ENCODE data around the gene HEYL.
A peak's percentile ranks its signal among the peaks of the same experiment; 100 is the strongest.

HEYL gene

DNA sequence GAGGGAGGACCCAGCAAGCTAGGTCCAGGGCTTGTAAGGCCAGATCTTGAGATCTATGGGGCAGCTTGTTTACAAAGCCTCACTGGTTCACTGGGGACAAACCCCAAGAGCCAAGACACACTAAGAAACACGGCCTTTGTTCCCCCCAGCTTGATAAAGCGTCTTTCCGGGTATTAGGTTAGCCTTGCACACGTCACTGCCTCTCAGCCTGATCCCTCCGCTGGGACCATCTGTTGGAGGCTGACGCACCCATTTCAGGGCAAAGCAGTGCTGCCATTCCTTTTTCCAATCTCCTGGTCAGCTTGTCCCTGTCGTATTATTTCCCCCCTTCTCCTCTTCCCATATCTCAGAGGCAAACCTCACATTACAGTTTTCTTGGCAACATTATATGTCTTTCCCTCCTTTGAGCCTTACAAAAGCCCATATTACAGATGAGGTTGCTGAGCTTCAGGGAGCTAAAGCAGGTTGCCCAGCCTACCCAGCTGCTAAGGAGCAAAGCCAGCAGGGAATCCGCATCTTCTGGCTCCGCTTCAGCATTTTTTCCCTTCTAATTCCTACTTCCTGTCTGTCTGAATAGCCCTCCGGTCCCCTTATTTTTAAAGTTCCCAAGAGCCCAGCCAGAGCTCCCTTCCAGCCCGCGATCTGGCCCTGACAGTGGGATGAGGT, 4.1 kb downstream of the HEYL start:
- Histone ChIP-seq H3K9me3 (ENCODE audit: control insufficient read depth, insufficient read depth, low read length) (no peaks in the 10 kb centered on the region), H3K27me3 (ENCODE audit: control insufficient read depth, insufficient read depth, low read length) (peaks cover 87% of the 10 kb centered on the region), H3K36me3 (ENCODE audit: control insufficient read depth, insufficient read depth, low read length) (no peaks in the 10 kb centered on the region), H3K9ac (ENCODE audit: low read depth, low read length) (no peak overlapping the region), H3K4me3 (ENCODE audit: low read depth, low read length) (no peak overlapping the region), H3K4me1 (ENCODE audit: control insufficient read depth, insufficient read depth, low read length) (no peaks in the 10 kb centered on the region)

DNA sequence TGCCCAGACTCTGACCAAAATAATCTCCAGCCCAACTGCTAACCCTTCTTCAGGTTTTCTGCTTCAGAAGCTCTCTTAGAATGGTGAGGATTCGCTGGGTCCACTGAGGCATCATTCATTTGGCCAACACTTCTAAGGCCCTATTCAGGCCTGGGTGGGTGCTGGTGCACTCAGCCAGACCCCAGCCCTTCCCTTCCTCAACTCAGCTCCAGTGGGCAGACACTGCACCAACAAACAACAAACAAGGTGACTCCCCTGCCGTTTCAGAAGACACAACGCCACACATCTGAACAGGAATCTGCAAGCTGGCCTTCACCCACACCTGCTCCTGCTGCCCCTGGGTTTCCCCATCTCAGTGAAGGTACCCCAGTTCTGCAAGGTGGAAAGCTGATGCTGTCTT, 6.0 kb downstream of the HEYL start:
- H3K36me3 ChIP-seq (ENCODE audit: control insufficient read depth, insufficient read depth, low read length), result no peaks in the 10 kb centered on the region
- H3K27me3 ChIP-seq (ENCODE audit: control insufficient read depth, insufficient read depth, low read length), result peaks cover 80% of the 10 kb centered on the region
- H3K4me1 ChIP-seq (ENCODE audit: control insufficient read depth, insufficient read depth, low read length), result no peaks in the 10 kb centered on the region
- no peaks in the 10 kb centered on the region for H3K9me3 ChIP-seq (ENCODE audit: control insufficient read depth, insufficient read depth, low read length)
- H3K4me3 ChIP-seq (ENCODE audit: low read depth, low read length), result peak overlapping the region; percentile 50
- H3K9ac ChIP-seq (ENCODE audit: low read depth, low read length), result no peak overlapping the region

DNA sequence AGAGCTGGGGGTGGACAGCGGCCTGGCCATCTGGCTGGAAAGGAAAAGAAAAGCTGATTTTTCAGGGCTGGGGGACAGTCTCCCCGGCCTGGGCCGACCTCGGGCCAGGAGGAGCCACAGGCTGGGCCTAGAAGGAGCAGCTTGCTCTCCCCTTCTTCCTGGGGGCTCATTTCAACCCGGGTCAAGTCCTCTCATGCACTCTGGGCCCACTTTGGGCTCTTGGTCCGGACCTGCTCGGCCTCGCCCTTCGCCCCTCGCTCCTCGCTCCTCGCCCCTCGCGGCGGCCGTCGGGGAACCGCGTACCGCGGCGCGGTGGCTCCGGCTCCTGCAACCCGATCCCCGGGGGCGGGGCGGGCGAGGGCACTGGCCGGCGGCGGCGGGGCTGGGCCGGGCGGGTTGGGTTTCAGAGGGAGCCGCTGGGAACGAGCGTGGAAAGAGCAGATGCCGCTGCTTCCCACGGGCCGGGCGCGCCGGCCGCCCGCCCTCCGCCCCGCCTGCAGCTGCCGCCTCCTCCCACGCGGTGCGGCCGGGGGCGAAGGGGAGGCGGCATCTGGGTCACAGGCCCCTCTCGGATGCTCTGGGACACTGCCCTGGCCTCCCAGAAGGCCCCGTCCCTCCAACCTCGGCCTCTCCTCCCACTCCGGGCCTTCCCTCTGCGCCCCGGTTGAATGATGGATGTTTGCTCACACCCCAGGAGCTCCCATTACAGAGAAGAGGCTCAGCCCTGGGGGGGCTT, 6.6 kb downstream of the HEYL start:
- H3K9ac ChIP-seq (ENCODE audit: low read depth, low read length), result no peak overlapping the region
- no peaks in the 10 kb centered on the region for H3K36me3 ChIP-seq (ENCODE audit: control insufficient read depth, insufficient read depth, low read length)
- peaks cover 74% of the 10 kb centered on the region for H3K27me3 ChIP-seq (ENCODE audit: control insufficient read depth, insufficient read depth, low read length)
- peak overlapping the region; percentile 50 for H3K4me3 ChIP-seq (ENCODE audit: low read depth, low read length)
- no peaks in the 10 kb centered on the region for H3K4me1 ChIP-seq (ENCODE audit: control insufficient read depth, insufficient read depth, low read length)
- H3K9me3 ChIP-seq (ENCODE audit: control insufficient read depth, insufficient read depth, low read length), result no peaks in the 10 kb centered on the region

DNA sequence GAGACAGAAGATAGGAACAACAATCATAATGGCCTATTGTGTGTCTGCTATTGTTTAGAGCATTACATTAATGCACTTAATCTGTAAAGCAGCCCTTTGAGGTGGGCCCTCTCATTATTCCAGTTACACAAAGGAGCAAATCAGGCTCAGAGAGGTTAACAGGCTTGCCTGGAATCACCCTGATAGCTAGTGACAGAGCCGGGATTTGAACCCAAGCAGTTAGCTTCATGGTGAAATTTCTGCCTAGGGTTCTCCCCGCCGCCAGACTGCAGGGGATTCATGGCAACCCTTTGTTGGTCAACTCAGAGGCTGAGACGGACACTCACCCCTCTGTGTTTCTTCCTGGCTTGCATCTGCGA, 7.1 kb downstream of the HEYL start:
- H3K9me3 ChIP-seq (ENCODE audit: control insufficient read depth, insufficient read depth, low read length), result no peaks in the 10 kb centered on the region
- peaks cover 73% of the 10 kb centered on the region for H3K27me3 ChIP-seq (ENCODE audit: control insufficient read depth, insufficient read depth, low read length)
- H3K4me1 ChIP-seq (ENCODE audit: control insufficient read depth, insufficient read depth, low read length), result no peaks in the 10 kb centered on the region
- H3K4me3 ChIP-seq (ENCODE audit: low read depth, low read length), result peak overlapping the region; percentile 41
- H3K36me3 ChIP-seq (ENCODE audit: control insufficient read depth, insufficient read depth, low read length), result no peaks in the 10 kb centered on the region
- no peak overlapping the region for H3K9ac ChIP-seq (ENCODE audit: low read depth, low read length)

DNA sequence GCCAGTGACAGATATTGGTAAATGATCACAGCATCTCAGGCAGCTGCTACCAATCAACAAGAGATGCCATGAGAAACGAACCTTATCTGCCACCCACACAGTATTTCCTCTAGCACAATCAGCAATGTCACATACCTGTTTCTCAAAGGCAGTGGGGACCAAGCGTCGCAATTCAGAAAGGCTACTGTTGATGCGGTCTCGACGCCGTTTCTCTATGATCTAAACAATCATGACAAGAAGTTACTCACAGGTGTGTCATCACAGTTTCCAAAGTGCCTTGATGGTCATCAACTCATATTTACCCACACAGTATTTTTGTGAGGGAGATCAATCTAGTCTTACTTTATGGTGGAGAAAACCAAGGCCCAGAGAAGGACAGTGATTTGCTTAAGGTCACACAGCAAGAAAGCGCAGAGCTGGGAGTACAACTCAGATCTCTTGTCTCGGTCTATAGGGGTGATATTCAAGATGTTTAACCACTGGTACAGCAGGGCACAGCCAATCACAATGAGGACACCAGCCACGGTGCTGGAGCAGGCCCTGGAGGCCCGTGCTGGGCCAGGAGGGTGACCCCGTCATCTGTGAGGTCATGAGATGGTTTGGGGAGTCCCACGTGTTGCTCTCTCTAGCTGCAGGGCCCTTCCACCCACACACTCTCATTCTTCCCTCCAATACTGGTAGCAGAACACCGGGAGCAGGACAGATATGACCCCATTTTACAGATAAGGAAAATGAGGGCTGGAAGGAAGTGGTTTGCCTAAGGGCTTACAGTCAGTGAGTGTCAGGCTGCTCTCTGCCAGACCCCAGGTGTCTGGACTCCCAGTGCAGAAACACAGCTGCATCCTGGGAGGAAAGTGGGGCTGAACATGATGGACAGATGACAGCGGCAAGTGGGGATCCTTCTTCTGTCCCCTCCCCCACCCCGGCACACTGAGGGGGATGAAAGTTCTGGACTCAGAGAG, 7.8 kb downstream of the HEYL start:
- H3K36me3 ChIP-seq (ENCODE audit: control insufficient read depth, insufficient read depth, low read length), result no peaks in the 10 kb centered on the region
- H3K9ac ChIP-seq (ENCODE audit: low read depth, low read length), result no peak overlapping the region
- no peaks in the 10 kb centered on the region for H3K4me1 ChIP-seq (ENCODE audit: control insufficient read depth, insufficient read depth, low read length)
- H3K9me3 ChIP-seq (ENCODE audit: control insufficient read depth, insufficient read depth, low read length), result no peaks in the 10 kb centered on the region
- H3K4me3 ChIP-seq (ENCODE audit: low read depth, low read length), result no peak overlapping the region
- peaks cover 67% of the 10 kb centered on the region for H3K27me3 ChIP-seq (ENCODE audit: control insufficient read depth, insufficient read depth, low read length)

DNA sequence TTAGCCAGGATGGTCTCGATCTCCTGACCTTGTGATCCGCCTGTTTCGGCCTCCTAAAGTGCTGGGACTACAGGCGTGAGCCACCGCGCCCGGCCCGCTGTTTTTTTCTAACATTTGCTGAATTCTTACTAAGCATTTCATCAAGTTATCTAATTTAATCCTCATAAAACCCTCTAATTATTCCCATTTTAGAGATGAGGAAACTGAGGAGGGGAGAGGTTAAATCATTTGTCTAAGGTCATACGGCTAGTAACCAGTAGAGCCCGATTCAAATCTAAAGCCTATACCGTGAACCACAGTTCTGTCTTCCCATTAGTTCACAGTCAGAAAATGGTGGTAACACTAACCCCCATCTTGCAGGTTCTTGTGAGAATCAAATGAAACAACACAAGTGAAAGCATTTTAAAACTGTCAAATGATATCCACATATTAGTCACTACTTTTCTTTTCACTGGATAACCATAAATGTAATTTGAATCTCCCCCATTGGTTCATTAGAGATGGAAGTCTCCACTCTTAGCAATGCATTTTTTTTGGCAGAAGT, 10.6 kb downstream of the HEYL start:
- no peak overlapping the region for H3K4me3 ChIP-seq (ENCODE audit: low read depth, low read length)
- H3K4me1 ChIP-seq (ENCODE audit: control insufficient read depth, insufficient read depth, low read length), result no peaks in the 10 kb centered on the region
- H3K9me3 ChIP-seq (ENCODE audit: control insufficient read depth, insufficient read depth, low read length), result no peaks in the 10 kb centered on the region
- H3K36me3 ChIP-seq (ENCODE audit: control insufficient read depth, insufficient read depth, low read length), result no peaks in the 10 kb centered on the region
- H3K27me3 ChIP-seq (ENCODE audit: control insufficient read depth, insufficient read depth, low read length), result peaks cover 47% of the 10 kb centered on the region
- H3K9ac ChIP-seq (ENCODE audit: low read depth, low read length), result no peak overlapping the region

DNA sequence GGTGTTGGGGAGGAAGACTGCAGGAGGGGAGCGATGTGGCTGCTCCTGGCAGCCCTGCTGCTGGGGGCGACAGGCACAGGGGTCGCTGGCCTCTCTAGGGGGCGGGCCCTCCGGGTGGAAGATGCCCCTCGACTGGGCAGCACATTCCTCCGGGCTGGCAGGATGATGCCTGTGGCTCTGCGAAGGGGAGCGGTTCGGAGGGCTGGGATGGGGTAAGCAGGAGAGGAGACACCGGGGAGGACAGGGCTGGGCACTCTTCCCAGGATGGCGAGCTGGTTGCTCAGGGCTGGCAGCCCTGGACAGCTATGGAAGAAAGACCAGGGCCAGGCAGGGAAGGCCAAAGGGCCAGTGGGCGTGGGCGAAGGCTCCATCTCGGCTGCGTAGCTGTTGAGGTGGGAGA, 12.8 kb downstream of the HEYL start:
- Histone ChIP-seq H3K9me3 (ENCODE audit: control insufficient read depth, insufficient read depth, low read length) (no peaks in the 10 kb centered on the region), H3K36me3 (ENCODE audit: control insufficient read depth, insufficient read depth, low read length) (no peaks in the 10 kb centered on the region), H3K4me3 (ENCODE audit: low read depth, low read length) (no peak overlapping the region), H3K27me3 (ENCODE audit: control insufficient read depth, insufficient read depth, low read length) (peaks cover 33% of the 10 kb centered on the region), H3K9ac (ENCODE audit: low read depth, low read length) (no peak overlapping the region), H3K4me1 (ENCODE audit: control insufficient read depth, insufficient read depth, low read length) (no peaks in the 10 kb centered on the region)

DNA sequence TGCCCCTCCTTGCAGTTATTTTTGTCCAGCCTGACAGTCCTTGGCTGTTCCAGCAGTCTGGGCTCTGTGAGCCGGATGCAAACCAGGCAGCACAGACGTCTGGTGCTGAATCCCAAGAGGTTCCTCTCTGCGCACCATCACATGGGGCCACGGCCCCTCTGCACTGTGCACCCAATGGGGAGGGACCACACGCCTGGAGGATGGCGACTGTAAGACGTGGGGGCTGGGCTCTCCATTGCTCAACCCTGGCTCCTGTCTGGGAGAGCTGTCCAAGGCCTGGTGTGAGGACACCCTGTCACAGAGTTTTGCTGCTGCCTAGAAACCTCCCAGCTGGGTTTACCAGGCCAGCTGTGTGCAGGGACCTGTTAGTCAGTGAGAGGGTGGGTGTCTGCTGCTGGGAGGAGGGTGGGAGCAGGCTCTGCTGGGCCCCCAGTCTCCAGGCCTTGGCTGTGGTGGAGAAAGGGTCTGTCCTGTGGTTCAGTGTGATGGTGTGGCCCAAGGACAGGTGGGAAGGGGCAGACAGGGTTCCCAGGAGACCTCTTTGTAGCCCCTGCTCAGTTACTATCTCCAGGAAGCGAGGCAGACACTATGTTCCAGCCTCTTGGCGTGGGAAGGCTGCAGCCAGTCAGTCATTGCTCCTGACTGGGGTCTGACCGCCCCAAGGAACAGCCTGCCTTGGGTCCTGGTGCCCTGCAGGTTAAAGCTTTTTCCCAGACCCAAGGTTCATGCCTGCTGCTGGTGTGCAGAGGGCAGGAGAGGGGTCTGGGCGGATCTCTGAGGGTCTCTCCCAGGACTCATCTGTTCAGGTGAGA, 13.8 kb downstream of the HEYL start:
- no peak overlapping the region for H3K4me3 ChIP-seq (ENCODE audit: low read depth, low read length)
- H3K36me3 ChIP-seq (ENCODE audit: control insufficient read depth, insufficient read depth, low read length), result no peaks in the 10 kb centered on the region
- H3K9me3 ChIP-seq (ENCODE audit: control insufficient read depth, insufficient read depth, low read length), result no peaks in the 10 kb centered on the region
- no peaks in the 10 kb centered on the region for H3K4me1 ChIP-seq (ENCODE audit: control insufficient read depth, insufficient read depth, low read length)
- peaks cover 23% of the 10 kb centered on the region for H3K27me3 ChIP-seq (ENCODE audit: control insufficient read depth, insufficient read depth, low read length)
- no peak overlapping the region for H3K9ac ChIP-seq (ENCODE audit: low read depth, low read length)

DNA sequence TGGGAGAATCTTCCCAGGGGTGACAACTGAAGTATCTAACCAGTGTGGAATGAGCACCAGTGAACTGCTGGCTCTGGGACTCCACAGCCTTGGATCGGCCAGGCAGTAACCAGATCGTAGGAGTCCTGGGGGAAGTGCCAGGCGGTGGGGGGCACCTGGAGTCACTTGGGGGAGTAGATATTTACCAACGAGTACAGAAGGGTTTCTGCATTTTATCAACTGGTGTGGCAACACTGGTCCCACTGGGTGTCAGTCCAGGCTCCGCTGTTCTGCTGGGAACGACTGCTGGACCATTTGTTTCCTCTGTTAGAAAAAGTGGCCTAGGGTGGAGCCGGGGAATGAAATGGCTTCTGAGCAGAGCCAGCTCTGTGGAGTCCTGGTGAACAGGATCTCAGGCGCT, 14.4 kb downstream of the HEYL start:
- peaks cover 16% of the 10 kb centered on the region for H3K27me3 ChIP-seq (ENCODE audit: control insufficient read depth, insufficient read depth, low read length)

DNA sequence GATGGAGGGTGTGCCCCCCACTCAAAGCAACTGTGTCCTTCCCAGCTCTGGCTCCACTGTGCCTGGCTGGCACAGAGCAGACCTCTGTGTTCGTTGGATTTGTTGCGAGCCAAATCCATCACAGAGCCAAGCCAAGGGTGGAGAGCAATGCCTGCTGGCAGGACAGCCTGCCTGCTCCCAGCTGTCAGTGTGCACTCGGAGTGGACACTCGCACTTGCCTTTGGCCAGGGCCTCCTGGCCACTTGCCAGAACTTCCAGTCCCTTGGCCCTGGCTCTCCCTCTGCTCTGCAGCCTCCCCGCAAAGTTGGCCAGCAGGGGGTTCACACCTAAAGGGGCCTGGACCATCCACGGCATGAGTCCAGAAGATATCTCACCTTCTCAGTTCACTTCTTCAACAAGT, 16.4 kb downstream of the HEYL start:
- H3K9ac ChIP-seq (ENCODE audit: low read depth, low read length), result no peak overlapping the region
- H3K4me3 ChIP-seq (ENCODE audit: low read depth, low read length), result no peak overlapping the region
- peaks cover 14% of the 10 kb centered on the region for H3K27me3 ChIP-seq (ENCODE audit: control insufficient read depth, insufficient read depth, low read length)
- no peaks in the 10 kb centered on the region for H3K9me3 ChIP-seq (ENCODE audit: control insufficient read depth, insufficient read depth, low read length)
- H3K4me1 ChIP-seq (ENCODE audit: control insufficient read depth, insufficient read depth, low read length), result no peaks in the 10 kb centered on the region
- H3K36me3 ChIP-seq (ENCODE audit: control insufficient read depth, insufficient read depth, low read length), result no peaks in the 10 kb centered on the region

More for the DNA sequence above, 14.4 kb downstream of the HEYL start:
- H3K9ac ChIP-seq (ENCODE audit: low read depth, low read length), result no peak overlapping the region
- no peaks in the 10 kb centered on the region for H3K36me3 ChIP-seq (ENCODE audit: control insufficient read depth, insufficient read depth, low read length)
- no peaks in the 10 kb centered on the region for H3K4me1 ChIP-seq (ENCODE audit: control insufficient read depth, insufficient read depth, low read length)
- H3K4me3 ChIP-seq (ENCODE audit: low read depth, low read length), result no peak overlapping the region
- no peaks in the 10 kb centered on the region for H3K9me3 ChIP-seq (ENCODE audit: control insufficient read depth, insufficient read depth, low read length)

DNA sequence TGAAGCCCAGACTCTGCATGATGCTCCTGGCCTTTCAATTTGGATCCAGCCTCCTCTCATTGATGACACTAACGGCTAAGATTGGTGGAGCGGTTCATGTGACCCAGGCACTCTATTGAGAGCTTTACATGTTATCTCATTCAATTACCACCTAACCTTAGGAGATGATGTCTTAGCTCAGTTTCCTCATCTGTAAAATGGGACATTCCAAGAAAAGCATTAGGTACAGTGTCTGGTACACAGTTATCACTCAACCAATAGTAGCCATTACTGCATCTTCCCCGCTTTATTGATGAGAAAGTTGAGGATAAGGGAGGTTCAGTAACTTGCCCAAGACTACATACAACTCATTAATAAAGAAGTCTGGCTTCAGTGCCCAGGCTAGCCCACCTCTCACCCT, 17.0 kb downstream of the HEYL start:
- no peak overlapping the region for H3K9ac ChIP-seq (ENCODE audit: low read depth, low read length)
- no peaks in the 10 kb centered on the region for H3K4me1 ChIP-seq (ENCODE audit: control insufficient read depth, insufficient read depth, low read length)
- H3K36me3 ChIP-seq (ENCODE audit: control insufficient read depth, insufficient read depth, low read length), result no peaks in the 10 kb centered on the region
- H3K9me3 ChIP-seq (ENCODE audit: control insufficient read depth, insufficient read depth, low read length), result no peaks in the 10 kb centered on the region
- H3K4me3 ChIP-seq (ENCODE audit: low read depth, low read length), result no peak overlapping the region
- peaks cover 11% of the 10 kb centered on the region for H3K27me3 ChIP-seq (ENCODE audit: control insufficient read depth, insufficient read depth, low read length)

Measured in iPS-15b (cell line).